SK-N-MC (cell line): ENCODE data around the gene CATSPERB.

Source experiments
- EZH2 ChIP-seq: fragments of 200-600 bp; sonication (generic); IDR thresholded peaks from one replicate; pipeline ENCODE4 v1.6.1; 2017; ENCODE audit warnings: antibody characterized with exemption
- FOXP2 ChIP-seq: optimal IDR thresholded peaks from 2 replicates; pipeline ENCODE3; 2011; ENCODE audit warnings: mild to moderate bottlenecking, moderate library complexity; ENCODE audit not compliant: insufficient read depth; ENCODE audit errors: extremely low read length, control extremely low read depth
- POLR2AphosphoS5 ChIP-seq: IDR thresholded peaks from 2 replicates; pipeline ENCODE4 v1.6.1; 2012; ENCODE audit warnings: mild to moderate bottlenecking, low read depth, low read length, borderline replicate concordance

DNA sequence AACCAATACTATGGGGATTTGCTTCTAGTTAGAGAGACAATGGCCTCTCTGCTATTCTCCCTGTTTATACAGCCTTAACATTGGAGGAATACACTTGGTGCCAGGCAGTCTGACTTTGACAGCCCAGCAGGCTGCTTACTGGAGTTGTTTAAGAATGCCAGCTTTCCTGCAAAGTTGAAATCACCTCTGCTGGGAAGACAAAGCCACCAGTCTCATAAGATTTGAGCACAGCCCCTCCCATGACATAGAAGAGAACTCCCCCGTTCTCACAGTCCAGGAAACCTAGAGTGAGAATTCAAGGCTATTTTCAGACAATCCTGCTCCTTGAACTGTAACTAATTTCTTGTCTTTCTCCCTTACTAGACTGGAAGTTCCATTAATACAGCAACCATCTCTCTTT, 21.1 kb upstream of the CATSPERB start:
- TF ChIP-seq EZH2 (no peak), POLR2AphosphoS5 (no peak), FOXP2 (no peak)
